Renal cortex interstitium (tissue), 15 donors: ENCODE data around the gene CCDC14. TPM values are rescaled to one million over a fixed set of nuclear protein-coding genes. Genes with fewer than 3 reads are reported as not detected.
"Not testable (repeated sequence)": the region's sequence is repeated elsewhere in the genome, so short reads cannot be mapped to it uniquely, and the experiment has no call there.

Experiments used
- DNase-seq, 11 donors: peaks; one replicate each; pipeline ENCODE4 v3.0.0-alpha.2; 2013; ENCODE audit warnings: low read depth in 9 of 11, low spot score in 4 of 11; ENCODE audit errors: extremely low read depth in 1 of 11
- long read RNA-seq, 16 experiments: transcript quantifications; one replicate each; lab custom pipeline, GENCODE V29; 2026
- polyA plus RNA-seq, 3 donors: library from polyadenylated mRNA; unstranded; fragments of 120-200 nt; gene quantifications; one replicate each; pipeline ENCODE4 v1.2.1, GENCODE V29; 2013; ENCODE audit not compliant: insufficient read length in 3 of 3

Gene CCDC14, protein sequence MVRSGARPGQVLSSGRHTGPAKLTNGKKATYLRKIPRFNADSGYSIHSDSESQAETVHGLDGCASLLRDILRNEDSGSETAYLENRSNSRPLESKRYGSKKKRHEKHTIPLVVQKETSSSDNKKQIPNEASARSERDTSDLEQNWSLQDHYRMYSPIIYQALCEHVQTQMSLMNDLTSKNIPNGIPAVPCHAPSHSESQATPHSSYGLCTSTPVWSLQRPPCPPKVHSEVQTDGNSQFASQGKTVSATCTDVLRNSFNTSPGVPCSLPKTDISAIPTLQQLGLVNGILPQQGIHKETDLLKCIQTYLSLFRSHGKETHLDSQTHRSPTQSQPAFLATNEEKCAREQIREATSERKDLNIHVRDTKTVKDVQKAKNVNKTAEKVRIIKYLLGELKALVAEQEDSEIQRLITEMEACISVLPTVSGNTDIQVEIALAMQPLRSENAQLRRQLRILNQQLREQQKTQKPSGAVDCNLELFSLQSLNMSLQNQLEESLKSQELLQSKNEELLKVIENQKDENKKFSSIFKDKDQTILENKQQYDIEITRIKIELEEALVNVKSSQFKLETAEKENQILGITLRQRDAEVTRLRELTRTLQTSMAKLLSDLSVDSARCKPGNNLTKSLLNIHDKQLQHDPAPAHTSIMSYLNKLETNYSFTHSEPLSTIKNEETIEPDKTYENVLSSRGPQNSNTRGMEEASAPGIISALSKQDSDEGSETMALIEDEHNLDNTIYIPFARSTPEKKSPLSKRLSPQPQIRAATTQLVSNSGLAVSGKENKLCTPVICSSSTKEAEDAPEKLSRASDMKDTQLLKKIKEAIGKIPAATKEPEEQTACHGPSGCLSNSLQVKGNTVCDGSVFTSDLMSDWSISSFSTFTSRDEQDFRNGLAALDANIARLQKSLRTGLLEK
- 100 to 1,000 TPM; 134 to 182 (median 153) TPM for polyA plus RNA-seq
- long read RNA-seq, donor 1, partial matches to known transcripts, result 5 of 5 reads
- long read RNA-seq, donor 1, other reads (novel, unspliced or antisense), result 0 of 5 reads
- long read RNA-seq, donor 2, full-length matches to known transcripts, result 2 of 2 reads
- long read RNA-seq, donor 2, partial matches to known transcripts, result 0 of 2 reads
- long read RNA-seq, donor 2, other reads (novel, unspliced or antisense), result 0 of 2 reads
- long read RNA-seq, donor 3, full-length matches to known transcripts, result 3 of 11 reads
- long read RNA-seq, donor 3, partial matches to known transcripts, result 8 of 11 reads
- long read RNA-seq, donor 3, other reads (novel, unspliced or antisense), result 0 of 11 reads
- long read RNA-seq, donor 4, full-length matches to known transcripts, result 6 of 19 reads
- long read RNA-seq, donor 4, partial matches to known transcripts, result 13 of 19 reads
- long read RNA-seq, donor 4, other reads (novel, unspliced or antisense), result 0 of 19 reads
- long read RNA-seq, donor 5, result 0 reads
- long read RNA-seq, donor 6, full-length matches to known transcripts, result 6 of 31 reads
- long read RNA-seq, donor 6, partial matches to known transcripts, result 25 of 31 reads
- long read RNA-seq, donor 6, other reads (novel, unspliced or antisense), result 0 of 31 reads
- long read RNA-seq, donor 7, full-length matches to known transcripts, result 7 of 7 reads
- long read RNA-seq, donor 7, partial matches to known transcripts, result 0 of 7 reads
- long read RNA-seq, donor 7, other reads (novel, unspliced or antisense), result 0 of 7 reads
- long read RNA-seq, donor 8, full-length matches to known transcripts, result 8 of 43 reads
- long read RNA-seq, donor 8, partial matches to known transcripts, result 35 of 43 reads
- long read RNA-seq, donor 8, other reads (novel, unspliced or antisense), result 0 of 43 reads
- long read RNA-seq, donor 9, full-length matches to known transcripts, result 9 of 14 reads
- long read RNA-seq, donor 9, partial matches to known transcripts, result 5 of 14 reads
- long read RNA-seq, donor 9, other reads (novel, unspliced or antisense), result 0 of 14 reads
- long read RNA-seq, donor 10, full-length matches to known transcripts, result 4 of 4 reads
- long read RNA-seq, donor 10, partial matches to known transcripts, result 0 of 4 reads
- long read RNA-seq, donor 10, other reads (novel, unspliced or antisense), result 0 of 4 reads
- long read RNA-seq, donor 11, full-length matches to known transcripts, result 3 of 8 reads
- long read RNA-seq, donor 11, partial matches to known transcripts, result 5 of 8 reads
- long read RNA-seq, donor 11, other reads (novel, unspliced or antisense), result 0 of 8 reads
- long read RNA-seq, donor 12, full-length matches to known transcripts, result 3 of 3 reads
- long read RNA-seq, donor 12, partial matches to known transcripts, result 0 of 3 reads
- long read RNA-seq, donor 12, other reads (novel, unspliced or antisense), result 0 of 3 reads
- long read RNA-seq, donor 13, full-length matches to known transcripts, result 4 of 27 reads
- long read RNA-seq, donor 13, partial matches to known transcripts, result 23 of 27 reads
- long read RNA-seq, donor 13, other reads (novel, unspliced or antisense), result 0 of 27 reads
- long read RNA-seq, donor 14, full-length matches to known transcripts, result 3 of 3 reads
- long read RNA-seq, donor 14, partial matches to known transcripts, result 0 of 3 reads
- long read RNA-seq, donor 14, other reads (novel, unspliced or antisense), result 0 of 3 reads
- long read RNA-seq, donor 15, full-length matches to known transcripts, result 2 of 2 reads
- long read RNA-seq, donor 15, partial matches to known transcripts, result 0 of 2 reads
- long read RNA-seq, donor 15, other reads (novel, unspliced or antisense), result 0 of 2 reads
- long read RNA-seq, donor 16, full-length matches to known transcripts, result 26 of 122 reads
- long read RNA-seq, donor 16, partial matches to known transcripts, result 80 of 122 reads
- long read RNA-seq, donor 16, other reads (novel, unspliced or antisense), result 16 of 122 reads

DNA sequence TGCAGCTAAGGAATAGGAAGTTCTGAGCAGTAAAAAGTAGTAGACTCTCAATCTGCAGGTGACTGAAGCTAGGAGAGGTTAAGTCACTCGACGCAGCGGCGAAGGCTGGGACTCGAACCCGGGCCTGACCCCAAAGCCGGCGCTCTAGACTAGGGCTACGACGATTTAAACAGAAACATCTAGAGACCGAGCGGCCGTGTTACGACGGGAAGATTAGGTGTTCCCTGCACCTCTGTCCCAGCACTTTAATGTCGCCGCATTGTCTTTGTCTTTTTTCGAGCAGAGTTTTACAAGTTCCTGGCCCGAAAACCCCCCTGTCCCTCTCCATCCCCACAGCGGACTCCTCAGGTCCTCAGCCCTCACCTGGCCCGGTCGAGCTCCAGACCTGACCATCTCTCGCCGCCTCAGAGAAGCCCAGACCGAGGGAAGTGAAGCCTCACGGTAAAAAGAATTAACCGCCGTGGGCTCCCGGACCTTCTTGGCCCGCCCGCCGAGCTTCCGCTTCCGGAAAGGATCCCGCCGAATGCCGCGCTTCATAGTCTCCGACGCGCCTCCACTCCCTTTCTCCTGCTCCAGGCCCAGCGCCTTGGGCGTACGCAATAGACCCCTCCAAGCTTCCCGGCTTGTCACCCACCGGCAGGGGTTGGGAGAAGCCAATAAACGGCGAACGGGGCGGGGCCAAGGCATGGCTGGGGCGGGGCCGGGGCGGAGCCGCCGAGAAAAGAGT lies at the start of gene CCDC14:
Gene CCDC14, minus strand, starts transcription at position 449 of the 727 bp plus-strand sequence. Its CDS starts 56 bp downstream, at position 393.
- peak; percentile 85 to 96 (median 92) for DNase-seq

DNA sequence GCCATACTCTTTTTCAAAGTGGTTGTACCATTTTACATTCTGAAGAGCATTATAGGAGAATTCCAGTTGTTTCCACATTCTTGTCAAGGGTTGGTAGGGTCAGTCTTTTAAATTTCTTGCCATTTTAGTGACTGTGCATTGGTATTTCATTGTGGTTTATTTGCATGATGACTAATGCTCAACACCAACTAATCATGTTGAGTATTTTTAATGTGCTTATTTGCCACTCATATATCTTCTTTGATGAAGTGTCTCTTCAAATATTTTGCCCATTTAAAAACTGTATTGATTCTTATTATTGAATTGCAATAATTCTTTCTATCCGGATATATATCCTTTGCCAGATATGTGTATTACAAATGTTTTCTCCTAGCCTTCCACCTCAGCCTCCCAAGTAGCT lies 47.3 kb upstream of the CCDC14 start:
- not testable (repeated sequence) for DNase-seq

- DNase-seq, result no peak
Measured at GRCh38 chr3:124007186-124007585, 46.2 kb upstream of the CCDC14 start.

DNA sequence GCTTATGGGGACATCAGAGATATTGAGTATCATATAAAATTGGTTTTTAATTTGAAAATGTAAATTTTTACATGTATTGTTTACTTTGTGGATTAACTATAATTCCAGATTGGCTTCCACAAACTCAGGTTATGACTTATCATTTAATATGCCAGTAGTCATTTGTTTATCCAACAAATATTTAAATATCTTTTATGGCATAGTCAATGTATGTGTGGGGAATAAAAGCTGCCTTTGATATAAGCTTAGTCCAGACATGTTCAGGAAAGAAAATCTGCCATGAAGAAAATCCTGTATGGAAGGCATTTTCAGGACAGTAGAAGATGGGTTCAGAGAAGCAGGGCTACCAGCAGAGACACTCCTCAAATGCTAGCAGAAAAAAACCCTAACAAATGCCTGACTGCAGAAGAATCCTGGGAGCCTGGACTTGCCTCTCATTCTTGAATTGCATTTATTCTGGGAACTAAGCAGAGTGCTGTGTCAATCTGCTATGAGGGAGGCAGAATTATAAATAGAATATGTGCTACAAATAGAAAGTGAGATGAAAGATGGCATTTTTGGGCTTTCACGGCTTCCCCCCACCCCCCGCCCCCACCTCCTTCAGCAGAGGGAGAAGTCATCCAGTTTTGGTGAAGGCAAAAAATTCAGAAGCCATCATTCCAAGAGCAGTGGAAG lies 41.5 kb upstream of the CCDC14 start:
- not testable (repeated sequence) for DNase-seq

DNA sequence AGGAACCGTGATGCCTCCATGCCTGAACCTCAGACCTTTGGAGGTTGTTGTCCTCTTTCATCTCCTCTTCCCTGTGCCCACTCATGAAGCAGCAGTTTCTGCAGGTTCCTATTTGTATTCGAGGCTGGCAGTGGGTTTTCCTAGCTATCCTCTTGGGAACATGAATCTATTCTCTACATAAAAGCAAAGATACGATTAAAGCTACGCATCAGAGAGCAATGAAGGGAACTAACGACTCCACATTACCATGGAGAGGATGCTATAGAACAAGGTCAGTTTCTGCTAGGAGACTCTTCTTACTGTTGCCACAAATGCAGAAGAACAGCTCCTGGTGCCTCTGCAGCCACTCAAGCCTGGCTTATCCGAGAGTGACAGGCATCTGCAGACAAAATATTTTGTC lies 40.3 kb upstream of the CCDC14 start:
- not testable (repeated sequence) for DNase-seq

DNA sequence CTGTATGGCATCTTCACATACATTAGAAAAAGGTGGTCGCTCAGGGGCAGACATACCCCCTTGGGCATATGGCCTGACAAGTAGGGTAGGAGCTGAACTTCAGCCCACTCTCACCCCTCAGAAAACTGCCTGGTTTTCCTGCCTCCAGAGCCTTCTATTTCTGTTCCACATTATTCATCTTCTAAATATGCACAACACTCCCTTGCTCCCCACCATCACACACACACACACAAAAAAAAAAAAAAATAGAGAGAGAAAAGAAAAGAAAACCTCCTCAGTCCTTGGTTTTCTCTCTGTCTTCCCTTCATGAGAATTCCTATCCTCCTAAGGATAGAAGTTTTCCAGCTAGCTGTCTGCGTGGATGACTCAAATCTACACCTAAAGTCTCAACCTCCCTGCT lies 36.5 kb upstream of the CCDC14 start:
- DNase-seq, result no peak

GRCh38 chr3:123993818-123994217 lies 32.8 kb upstream of the CCDC14 start:
- no peak for DNase-seq

- DNase-seq, result not testable (repeated sequence)
Measured at GRCh38 chr3:123991730-123992588, 30.9 kb upstream of the CCDC14 start, which contains the start of gene ROPN1. TSS of gene ROPN1 (minus strand) at chr3:123992124. CDS start at chr3:123980481, 11,643 bp downstream.

DNA sequence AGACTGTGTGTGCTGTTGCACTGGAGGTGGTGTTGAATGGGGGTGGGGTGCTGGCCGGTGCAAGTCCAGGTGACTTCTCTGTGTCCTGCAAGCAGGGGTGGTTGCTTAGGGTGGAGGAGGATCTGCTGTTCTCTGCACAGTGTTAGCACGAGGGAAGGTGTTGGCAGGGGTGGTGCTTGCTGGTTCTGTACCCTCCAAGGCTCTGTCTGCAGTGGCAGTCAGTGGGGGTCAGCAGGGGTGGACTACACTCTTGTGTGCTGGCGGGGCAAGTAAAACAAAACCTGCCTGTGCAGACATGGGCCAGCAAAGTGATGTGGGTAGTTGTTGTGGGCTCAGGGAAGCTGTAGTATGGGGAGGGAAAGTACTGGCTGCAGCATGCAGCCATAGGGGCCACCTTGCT lies 25.4 kb upstream of the CCDC14 start:
- DNase-seq, result no peak

DNA sequence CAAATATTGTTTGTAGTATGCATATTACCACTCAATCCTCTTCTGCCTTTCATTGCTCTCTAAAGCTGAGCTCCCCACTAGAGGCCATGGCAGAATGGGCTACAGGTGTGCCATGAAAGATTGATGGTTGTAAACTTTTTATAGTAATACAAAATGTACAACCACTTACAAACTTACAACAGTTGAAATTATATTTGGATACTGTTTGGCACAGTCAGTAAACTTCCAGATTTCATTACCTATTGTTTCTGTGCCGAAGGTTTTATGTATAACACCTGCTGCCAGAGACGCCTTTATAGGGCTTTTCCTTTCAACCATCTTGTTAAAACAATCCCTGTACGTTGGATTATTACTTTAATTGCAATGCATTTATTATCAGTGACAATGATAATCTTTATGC lies 23.9 kb upstream of the CCDC14 start:
- DNase-seq, result no peak

DNA sequence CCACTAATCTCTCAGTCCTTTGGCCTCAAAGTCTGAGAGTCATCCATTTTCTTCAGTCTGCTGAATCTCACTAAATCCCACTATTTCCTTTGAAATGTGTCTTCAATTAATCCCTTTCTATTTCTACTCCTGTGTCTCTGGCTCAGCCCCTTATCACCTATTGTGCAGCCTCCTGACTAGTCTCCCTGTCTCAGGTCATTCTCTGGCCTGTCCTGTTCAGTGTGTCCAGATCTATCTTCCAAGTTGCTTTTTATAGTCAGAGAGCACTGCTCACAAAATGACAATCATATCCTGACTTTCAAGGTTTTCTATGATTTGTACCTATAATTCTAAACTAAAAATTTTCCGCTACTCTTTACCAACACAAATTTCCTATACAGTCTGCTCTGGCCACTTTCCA lies 23.3 kb upstream of the CCDC14 start:
- no peak for DNase-seq

DNA sequence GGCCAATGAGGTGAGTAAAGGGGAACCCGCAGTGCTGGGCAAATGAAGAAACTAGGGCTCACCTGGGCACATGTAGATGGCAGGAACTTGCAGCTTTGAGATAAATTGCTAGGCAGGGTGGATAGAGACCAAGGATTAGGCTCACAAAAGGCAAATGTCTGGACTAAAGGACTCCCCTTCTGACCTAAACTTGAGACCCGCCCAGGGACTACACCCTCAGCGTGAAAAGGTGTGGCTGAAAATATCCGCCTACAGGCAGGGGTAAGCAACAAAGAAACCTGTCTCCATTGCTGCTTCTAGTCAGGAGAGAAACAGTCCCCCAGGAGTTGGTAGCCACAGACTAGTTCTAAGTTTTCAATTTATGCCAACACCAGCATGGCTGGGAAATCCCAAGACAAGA lies 20.3 kb upstream of the CCDC14 start:
- DNase-seq, result not testable (repeated sequence)

DNA sequence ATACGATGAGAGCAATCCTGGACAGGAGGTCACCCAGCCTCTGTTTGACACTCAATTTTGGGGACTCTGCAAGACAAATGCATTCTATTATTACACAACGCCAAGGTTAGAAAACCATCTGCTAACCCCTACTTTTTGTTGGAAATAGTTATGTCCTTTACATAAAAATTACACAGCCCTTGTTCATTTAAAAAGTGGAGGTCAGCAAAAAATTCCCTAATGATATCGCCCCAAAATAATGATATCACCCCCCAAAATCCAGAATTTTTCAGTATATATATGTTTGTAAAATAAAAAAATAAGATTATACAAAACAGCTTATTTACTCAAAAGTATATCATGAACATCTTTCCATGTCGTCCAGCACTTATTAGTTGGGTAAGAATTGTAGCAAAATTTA lies 19.5 kb upstream of the CCDC14 start:
- DNase-seq, result no peak
